Prostate gland (tissue), 2 donors: ENCODE data around the gene TMEM212.

ENCODE experiments used
- CTCF ChIP-seq, 4 experiments: fragments of 200-600 bp in 2 of 4; fragments of 450-650 bp in 2 of 4; sonication (generic) in 2 of 4; IDR thresholded peaks; 1 replicate in 3 of 4; 2 replicates in 1 of 4; pipeline ENCODE4 v1.5.1; 2016 to 2019; ENCODE audit warnings: antibody characterized with exemption in 4 of 4, mild to moderate bottlenecking in 2 of 4, moderate library complexity in 2 of 4
- POLR2A ChIP-seq: fragments of 450-650 bp; IDR thresholded peaks from one replicate; pipeline ENCODE4 v1.6.1; 2016; ENCODE audit warnings: antibody characterized with exemption, mild to moderate bottlenecking

DNA sequence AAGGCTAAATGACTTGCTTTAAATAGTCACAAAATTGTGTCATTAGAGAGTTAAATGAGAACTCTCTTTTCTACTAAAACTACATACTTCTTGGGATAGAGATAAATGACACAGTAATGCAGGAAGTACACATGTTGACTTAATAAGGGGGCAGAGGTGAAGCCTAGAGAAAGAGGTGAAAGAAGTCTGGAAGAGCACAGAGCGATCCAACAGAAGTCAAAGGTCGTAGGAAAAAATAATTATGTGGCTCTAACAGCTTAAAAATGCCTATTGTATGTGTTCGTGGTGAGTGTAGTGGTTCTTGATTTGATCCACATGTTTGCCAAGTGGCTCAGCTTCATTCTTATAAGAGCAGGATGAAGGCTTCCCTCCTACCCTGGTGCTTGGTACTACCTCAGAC is 61.7 kb downstream of the TMEM212 start:
- TF ChIP-seq CTCF (IDR thresholded peaks at IDR 0.05) (no peak), POLR2A (no peak)
